T-helper 1 cell (primary cell): ENCODE results near the gene FADS2.
A peak's percentile ranks its signal among the peaks of the same experiment; 100 is the strongest.

ENCODE experiments used
- DNase-seq, 5 donors: peaks; one replicate each; pipeline ENCODE4 v3.0.0-alpha.2; 2012 to 2020

Gene FADS2

GRCh38 chr11:61889831-61890230 lies 61.7 kb downstream of the FADS2 start:
- DNase-seq: no peak

DNA sequence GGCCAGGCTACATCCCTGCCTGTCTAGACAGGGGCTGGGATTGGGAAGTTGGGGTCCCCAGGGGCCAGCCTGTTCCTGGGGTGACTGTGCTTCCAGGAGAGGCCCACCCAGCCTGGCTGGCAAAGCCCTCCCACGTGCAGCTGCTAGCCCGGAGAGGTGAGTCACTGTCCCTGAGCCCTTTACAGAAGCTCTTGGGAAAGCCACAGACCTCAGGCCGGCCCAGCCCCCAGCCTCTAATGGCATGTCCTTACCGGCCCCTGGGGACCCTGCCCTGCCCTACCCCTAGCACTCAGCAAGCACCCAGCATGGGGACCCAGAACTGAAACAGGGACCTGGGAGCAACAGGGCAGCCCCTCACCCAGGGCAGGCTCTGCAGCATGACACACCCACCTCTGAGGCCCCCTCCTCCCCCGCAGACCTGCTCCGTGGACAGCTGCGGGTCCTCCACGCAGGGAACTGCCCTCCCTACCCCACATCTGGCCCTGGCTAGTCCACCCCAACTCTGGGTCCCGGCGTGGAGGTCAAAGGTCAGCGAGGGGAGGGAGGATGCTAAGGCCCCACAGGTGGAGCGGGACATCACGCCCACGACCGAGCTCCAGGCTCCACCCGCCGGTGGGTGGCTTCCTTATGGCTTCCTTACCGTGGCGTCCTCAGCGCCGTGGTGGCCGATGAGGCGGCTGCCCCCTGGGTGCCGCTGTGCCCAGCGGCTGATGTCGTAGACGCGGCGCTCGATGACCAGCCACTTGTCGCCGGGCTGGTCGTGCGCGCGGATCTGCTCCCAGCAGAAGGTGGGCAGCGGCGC lies 62.6 kb downstream of the FADS2 start:
- peak in 3 of 5 donors; percentile 18 to 36 (median 24) for DNase-seq

DNA sequence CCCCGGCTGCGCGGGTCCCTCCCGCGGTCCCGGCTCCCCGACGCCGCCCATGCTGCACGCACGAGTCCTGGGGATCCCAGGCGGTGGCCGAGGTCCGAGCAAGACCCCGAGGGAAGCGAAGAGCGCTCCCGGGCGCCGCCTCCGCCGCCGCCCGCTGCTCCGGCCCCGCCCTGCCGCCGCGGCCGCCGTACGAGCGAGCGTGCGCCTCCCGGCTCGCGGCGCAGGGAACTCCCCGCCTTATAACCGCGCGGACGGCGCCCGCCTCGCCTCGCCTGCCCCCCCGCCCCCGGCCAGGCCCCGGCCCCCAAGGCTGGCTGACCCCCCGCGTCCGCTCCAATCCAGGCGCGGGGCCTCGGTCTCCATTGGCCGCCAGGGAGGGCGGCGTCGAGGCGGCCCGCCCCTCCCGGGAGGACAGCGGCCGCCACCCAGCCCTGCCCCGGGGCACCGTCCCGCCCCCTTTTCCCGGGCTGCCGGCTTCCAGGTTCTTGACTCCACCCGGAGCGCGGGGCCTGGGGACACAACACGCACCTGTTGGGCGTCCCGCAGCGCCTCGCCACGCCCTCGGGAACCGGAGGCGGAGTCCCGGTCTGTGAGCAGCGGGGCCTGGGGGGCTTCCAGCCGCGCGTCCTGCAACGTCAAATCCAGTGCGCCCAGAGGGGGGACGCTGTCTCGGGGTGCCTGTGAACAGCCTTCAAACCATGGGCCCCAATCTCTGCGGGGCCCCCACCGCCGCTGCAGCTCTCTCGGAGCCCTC lies 63.4 kb downstream of the FADS2 start, which contains the start of gene FADS3:
Gene FADS3, minus strand, starts transcription at position 215 of the 754 bp plus-strand sequence. Its CDS starts 164 bp downstream, at position 51.
- DNase-seq: peak; percentile 17 to 72 (median 68)

DNA sequence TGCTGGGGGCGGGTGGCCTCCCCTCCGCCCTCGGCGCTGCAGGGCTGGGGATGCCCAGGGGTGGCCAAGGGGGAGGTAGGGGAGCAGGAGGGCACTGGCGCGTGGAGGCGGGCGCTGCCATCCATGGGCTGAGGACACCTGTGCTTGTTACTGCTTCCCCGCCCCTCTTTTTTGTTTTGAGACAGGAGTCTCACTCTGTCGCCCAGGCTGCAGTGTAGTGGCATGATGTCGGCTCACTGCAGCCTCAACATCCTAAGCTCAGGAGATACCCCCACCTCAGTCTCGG lies 63.9 kb downstream of the FADS2 start:
- no peak for DNase-seq

- no peak for DNase-seq
These were observed 65.9 kb downstream of the FADS2 start for GRCh38 chr11:61893981-61894380.

DNA sequence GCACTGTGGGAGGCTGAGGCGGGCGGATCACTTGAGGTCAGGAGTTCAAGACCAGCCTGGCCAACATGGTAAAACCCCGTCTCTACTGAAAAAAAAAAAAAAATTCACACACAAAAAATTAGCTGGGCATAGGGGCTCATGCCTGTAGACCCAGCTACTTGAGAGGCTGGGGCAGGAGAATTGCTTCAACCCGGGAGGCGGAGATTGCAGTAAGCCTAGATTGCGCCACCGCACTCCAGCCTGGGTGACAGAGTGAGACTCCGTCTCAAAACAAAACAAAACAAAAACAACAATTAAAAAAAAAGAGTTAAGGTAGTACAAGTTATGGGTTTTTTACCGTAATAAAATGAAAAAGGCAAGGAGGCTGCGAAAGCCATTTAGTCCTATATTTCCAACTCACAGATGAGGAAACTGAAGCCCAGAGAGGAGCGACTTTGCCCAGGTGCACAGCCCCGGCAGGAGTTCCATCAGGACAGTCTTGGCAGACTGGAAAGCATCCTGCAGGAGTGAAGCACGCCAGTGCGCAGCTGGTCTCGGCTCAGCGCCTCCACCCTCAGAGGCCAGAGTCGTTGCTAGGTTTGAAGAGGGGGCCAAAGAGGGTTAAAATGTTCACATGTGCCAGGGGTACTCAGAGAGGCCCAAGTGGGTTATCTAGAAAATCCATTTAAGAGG lies 67.1 kb downstream of the FADS2 start:
- DNase-seq: no peak

GRCh38 chr11:61895718-61896059 lies 67.6 kb downstream of the FADS2 start:
- DNase-seq: no peak

DNA sequence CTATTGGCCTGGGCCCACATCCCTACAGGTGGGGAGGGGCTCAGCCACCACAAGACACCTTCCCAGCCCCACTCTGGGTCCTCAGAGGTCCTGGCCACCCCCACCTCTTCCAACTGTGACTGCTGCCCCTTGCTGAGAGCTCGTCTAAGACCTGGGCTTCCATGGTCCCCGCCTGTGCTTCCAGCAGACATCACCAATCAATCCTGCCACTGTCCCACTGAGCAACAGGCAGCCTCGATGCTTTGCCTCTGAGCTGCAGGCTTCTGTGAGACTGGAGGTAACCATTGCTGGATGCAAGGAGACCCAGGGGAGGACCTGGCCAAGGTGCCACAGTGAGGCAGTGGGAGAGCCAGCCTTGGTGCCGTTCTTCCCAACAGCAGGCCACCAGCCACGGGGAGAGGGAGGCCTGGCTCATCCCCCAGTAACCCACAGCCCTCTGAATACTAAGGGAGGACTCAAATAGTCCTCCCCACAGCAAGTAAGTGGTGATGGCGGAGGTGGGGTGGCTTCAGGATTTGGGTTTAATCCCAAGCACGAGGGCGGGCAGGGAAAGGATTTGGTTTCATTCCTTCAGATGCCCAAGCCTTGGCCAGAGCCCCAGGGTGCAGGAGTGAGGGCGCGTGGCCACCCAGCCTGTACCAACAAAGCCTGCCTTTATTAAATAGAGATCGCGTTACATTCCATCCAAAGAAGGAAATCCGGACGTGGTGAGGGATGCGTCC lies 68.7 kb downstream of the FADS2 start:
- DNase-seq: no peak

DNA sequence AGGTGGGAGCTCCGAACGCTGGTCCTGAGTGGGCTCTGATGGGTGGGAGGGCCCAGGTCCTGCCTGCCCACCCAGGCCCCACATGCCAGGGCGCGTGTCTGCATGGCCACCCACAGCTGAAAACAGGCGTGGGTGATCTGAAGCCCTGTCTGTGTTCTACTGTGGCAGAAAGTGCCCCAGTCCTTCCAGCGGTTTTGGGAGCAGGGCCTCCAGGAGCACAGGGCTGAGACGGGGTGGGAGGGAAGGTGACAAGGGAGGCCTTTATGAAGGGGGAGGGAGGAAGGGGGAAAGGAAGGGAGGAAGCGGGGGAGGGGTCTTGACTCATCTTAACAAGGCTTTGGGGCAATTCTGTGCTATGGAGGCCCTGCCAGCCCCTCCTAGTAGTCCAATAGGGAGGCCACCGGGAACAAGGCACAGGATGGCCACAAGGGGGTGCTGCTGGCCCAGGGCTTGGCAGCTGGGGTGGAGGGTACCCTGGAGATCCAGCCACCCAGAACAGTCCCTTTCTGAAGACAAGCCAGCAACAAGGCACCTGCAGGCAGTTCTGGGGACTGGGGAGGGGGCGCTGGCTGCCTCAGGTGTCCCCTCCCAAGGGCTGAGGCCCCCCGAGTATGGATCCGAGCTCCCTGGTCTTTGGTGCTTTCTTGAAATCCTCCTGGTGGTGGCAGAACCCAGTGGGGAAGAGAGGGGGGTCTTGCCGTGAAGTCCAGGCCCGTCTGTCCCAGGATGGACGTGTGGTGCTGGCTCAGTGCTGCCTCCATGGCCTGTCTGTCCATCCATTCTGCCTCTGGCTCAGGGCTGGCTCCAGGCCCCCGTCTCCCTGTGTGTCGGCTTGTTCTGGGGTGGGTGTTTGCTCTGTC lies 69.5 kb downstream of the FADS2 start:
- peak; percentile 42 to 70 (median 61) for DNase-seq

- no peak for DNase-seq
These were observed 70.1 kb downstream of the FADS2 start for GRCh38 chr11:61898247-61898582.

- peak; percentile 76 to 90 (median 84) for DNase-seq
These were observed 71.2 kb downstream of the FADS2 start for GRCh38 chr11:61899146-61899841.

- DNase-seq: no peak
These were observed 72.2 kb downstream of the FADS2 start for GRCh38 chr11:61900251-61900650.

DNA sequence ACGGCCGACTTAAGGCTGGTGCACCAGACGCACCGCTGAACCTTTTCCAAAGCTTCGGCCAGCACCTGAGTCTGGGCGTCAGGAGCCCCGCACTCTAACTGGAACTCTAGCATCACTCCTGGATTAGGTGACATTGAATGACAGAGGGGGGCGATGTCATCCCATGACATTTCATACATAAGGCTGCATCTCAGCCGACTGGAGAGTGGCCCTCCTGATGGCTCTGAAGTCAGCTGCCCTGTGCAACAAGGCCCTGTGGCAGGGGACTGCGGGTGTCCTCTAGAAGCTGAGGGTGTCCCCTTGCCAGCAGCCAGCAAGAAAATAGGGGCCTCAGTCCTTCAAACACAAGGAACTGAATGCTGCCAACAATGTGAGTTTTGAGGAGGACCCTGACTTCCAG lies 73.3 kb downstream of the FADS2 start:
- DNase-seq: no peak

DNA sequence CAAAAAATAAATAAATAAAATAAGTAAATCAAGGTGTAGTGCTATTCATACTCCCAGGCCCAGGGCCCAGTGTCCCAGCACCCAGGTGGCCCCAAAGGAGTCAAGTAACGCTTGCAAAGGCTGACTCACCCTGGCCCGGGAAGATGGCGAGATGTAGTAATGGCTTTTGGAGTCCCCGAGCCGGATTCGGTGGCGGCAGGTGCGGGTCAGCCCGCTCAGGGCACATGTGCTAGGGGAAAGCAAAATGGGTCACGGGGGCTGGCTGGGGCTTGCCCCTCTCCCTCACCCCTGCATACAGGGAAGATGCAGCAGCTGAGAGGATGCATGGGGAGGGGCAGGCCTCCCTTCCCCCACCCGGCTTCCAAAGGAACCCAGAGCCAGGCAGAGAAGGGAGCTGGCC lies 74.2 kb downstream of the FADS2 start:
- DNase-seq: no peak

GRCh38 chr11:61903845-61904244 lies 75.7 kb downstream of the FADS2 start:
- DNase-seq: no peak

GRCh38 chr11:61904539-61905048 lies 76.5 kb downstream of the FADS2 start:
- no peak for DNase-seq

- DNase-seq: no peak
These were observed 77.1 kb downstream of the FADS2 start for GRCh38 chr11:61905067-61905696.

GRCh38 chr11:61905801-61906521 lies 77.9 kb downstream of the FADS2 start:
- DNase-seq: no peak

DNA sequence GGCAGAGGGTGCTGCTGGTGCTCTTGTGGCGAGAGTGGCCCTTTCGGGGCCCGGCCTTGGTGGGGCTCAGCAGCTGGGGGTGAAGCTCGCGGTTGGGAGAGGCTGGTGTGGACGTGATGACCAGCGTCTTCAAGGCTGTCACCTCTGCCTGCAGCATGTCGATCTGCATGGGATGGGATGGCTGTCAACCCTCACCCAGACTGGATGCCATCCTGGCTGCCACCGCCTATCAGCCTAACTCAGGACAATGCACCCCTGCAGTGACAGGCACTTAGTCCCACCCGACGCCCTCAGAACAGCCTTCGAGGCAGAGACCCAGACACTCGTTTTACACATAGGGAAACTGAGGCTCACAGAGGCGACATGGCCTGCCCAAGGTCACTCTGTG lies 78.4 kb downstream of the FADS2 start:
- DNase-seq: no peak

DNA sequence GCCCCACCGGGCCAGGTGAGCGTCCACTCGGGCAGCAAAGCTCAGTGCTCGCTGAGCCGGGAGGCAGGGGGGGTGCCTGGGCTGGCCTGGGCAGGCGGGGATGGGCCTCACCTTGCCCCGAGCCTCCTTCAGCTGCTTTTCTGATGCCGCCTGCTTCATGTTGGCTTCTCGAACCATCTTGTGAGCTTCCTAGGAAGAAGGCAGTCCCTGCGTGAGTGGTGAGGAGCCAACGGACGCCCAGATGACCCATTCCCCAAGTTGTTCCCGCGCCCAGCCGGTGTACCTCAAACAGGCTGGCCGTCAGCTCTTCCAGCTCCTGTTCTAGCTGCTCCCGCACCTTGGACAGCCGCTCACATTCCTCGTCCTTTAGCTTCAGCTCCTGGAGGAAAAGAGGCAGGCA lies 79.2 kb downstream of the FADS2 start:
- no peak for DNase-seq
